ENCODE data around the gene KRTAP1-4. TPM values are rescaled to one million over a fixed set of nuclear protein-coding genes. Genes with fewer than 3 reads are reported as not detected.
"Not testable (repeated sequence)": the region's sequence is repeated elsewhere in the genome, so short reads cannot be mapped to it uniquely, and the experiment has no call there.

Gene KRTAP1-4
- total RNA-seq, 2 donors from 2014 or later: not detected

GRCh38 chr17:41012326-41013120 lies 17.5 kb downstream of the KRTAP1-4 start:
- intact Hi-C loops (cut with DNase I): no loop called here
- no peak for ATAC-seq

GRCh38 chr17:41010441-41010840 lies 19.6 kb downstream of the KRTAP1-4 start:
- no peak for ATAC-seq
- no peak for DNase-seq
- intact Hi-C loops (cut with DNase I): no loop called here

More at GRCh38 chr17:41012326-41013120, 17.5 kb downstream of the KRTAP1-4 start:
- no peak for DNase-seq

- DNase-seq: no peak
- intact Hi-C loops (cut with DNase I): no loop called here
- ATAC-seq: no peak
Observed at GRCh38 chr17:41009936-41010335, 20.1 kb downstream of the KRTAP1-4 start.

GRCh38 chr17:41009301-41009760 lies 20.7 kb downstream of the KRTAP1-4 start:
- DNase-seq: no peak
- intact Hi-C loops (cut with DNase I): no loop called here
- no peak for ATAC-seq

GRCh38 chr17:41008811-41009210 lies 21.2 kb downstream of the KRTAP1-4 start, which contains the start of gene KRTAP3-1:
Gene KRTAP3-1 (minus strand): TSS chr17:41009128. CDS start chr17:41009074, 54 bp downstream.
- DNase-seq (no peak), ATAC-seq (no peak)
- intact Hi-C loops (cut with DNase I): no loop called here

- ATAC-seq (no peak), DNase-seq (no peak)
- intact Hi-C loops (cut with DNase I): no loop called here
Observed at GRCh38 chr17:41004397-41004796, 25.6 kb downstream of the KRTAP1-4 start.

- ATAC-seq: no peak
- intact Hi-C loops (cut with DNase I): no loop called here
- no peak for DNase-seq
Observed at GRCh38 chr17:41003926-41004325, 26.1 kb downstream of the KRTAP1-4 start.

GRCh38 chr17:41002814-41003213 lies 27.2 kb downstream of the KRTAP1-4 start:
- intact Hi-C loops (cut with DNase I): no loop called here
- ATAC-seq: no peak
- DNase-seq: no peak

- no peak for DNase-seq
- intact Hi-C loops (cut with DNase I): no loop called here
- ATAC-seq: no peak
Observed at GRCh38 chr17:41001795-41002194, 28.2 kb downstream of the KRTAP1-4 start.

GRCh38 chr17:40999563-40999962 lies 30.4 kb downstream of the KRTAP1-4 start, which contains the start of gene KRTAP3-2:
Gene KRTAP3-2 (minus strand): TSS chr17:40999906. CDS start chr17:40999853, 53 bp downstream.
- intact Hi-C loops (cut with DNase I); ATAC-seq; DNase-seq: not testable (repeated sequence)

GRCh38 chr17:40997361-40997760 lies 32.6 kb downstream of the KRTAP1-4 start:
- intact Hi-C loops (cut with DNase I): no loop called here
- ATAC-seq: no peak
- no peak for DNase-seq

GRCh38 chr17:40996829-40997228 lies 33.2 kb downstream of the KRTAP1-4 start:
- ATAC-seq: no peak

GRCh38 chr17:40995116-40995515 lies 34.9 kb downstream of the KRTAP1-4 start:
- ATAC-seq (no peak), DNase-seq (no peak)
- intact Hi-C loops (cut with DNase I): no loop called here

More at GRCh38 chr17:40996829-40997228, 33.2 kb downstream of the KRTAP1-4 start:
- DNase-seq: no peak
- intact Hi-C loops (cut with DNase I): no loop called here

GRCh38 chr17:40993839-40994238 lies 36.2 kb downstream of the KRTAP1-4 start, which contains the start of gene KRTAP3-3:
Gene KRTAP3-3 (minus strand): TSS chr17:40994164. CDS start chr17:40994097, 67 bp downstream.
- intact Hi-C loops (cut with DNase I): no loop called here
- ATAC-seq: no peak
- no peak for DNase-seq

- ATAC-seq: no peak
- intact Hi-C loops (cut with DNase I): no loop called here
- DNase-seq: no peak
Observed at GRCh38 chr17:40993084-40993483, 36.9 kb downstream of the KRTAP1-4 start.

- intact Hi-C loops (cut with DNase I): no loop called here
- ATAC-seq: no peak
- DNase-seq: no peak
Observed at GRCh38 chr17:40992666-40993065, 37.3 kb downstream of the KRTAP1-4 start.

GRCh38 chr17:40986920-40987319 lies 43.1 kb downstream of the KRTAP1-4 start:
- ATAC-seq: no peak
- DNase-seq: no peak
- intact Hi-C loops (cut with DNase I): no loop called here

GRCh38 chr17:40984226-40984625 lies 45.8 kb downstream of the KRTAP1-4 start, which contains the start of gene KRT40:
Gene KRT40 (minus strand): TSS chr17:40984326. CDS start chr17:40984273, 53 bp downstream.
- intact Hi-C loops (cut with DNase I): no loop called here
- DNase-seq (no peak), ATAC-seq (no peak)

- ATAC-seq (no peak), DNase-seq (no peak)
- intact Hi-C loops (cut with DNase I): no loop called here
Observed at GRCh38 chr17:40981115-40981514, 48.9 kb downstream of the KRTAP1-4 start.

- intact Hi-C loops (cut with DNase I): no loop called here
- DNase-seq: no peak
- ATAC-seq: peak; percentile 19 to 39
Observed at GRCh38 chr17:40980596-40980995, 49.4 kb downstream of the KRTAP1-4 start.

GRCh38 chr17:40980117-40980516 lies 49.9 kb downstream of the KRTAP1-4 start:
- DNase-seq (no peak), ATAC-seq (no peak)
- intact Hi-C loops (cut with DNase I): no loop called here
